GM15510 (cell line): Measurements from ENCODE around the gene RAB40C.

Experiments
- POLR2A ChIP-seq: IDR thresholded peaks from 3 replicates; pipeline ENCODE4 v1.6.1; 2011; ENCODE audit warnings: borderline replicate concordance; ENCODE audit not compliant: insufficient read length; ENCODE audit errors: extremely low read depth

The RAB40C gene

GRCh38 chr16:625977-626765 is 36.3 kb downstream of the RAB40C start:
- no peak for TF ChIP-seq POLR2A

GRCh38 chr16:626787-627453 is 37.1 kb downstream of the RAB40C start:
- TF ChIP-seq POLR2A: no peak

DNA sequence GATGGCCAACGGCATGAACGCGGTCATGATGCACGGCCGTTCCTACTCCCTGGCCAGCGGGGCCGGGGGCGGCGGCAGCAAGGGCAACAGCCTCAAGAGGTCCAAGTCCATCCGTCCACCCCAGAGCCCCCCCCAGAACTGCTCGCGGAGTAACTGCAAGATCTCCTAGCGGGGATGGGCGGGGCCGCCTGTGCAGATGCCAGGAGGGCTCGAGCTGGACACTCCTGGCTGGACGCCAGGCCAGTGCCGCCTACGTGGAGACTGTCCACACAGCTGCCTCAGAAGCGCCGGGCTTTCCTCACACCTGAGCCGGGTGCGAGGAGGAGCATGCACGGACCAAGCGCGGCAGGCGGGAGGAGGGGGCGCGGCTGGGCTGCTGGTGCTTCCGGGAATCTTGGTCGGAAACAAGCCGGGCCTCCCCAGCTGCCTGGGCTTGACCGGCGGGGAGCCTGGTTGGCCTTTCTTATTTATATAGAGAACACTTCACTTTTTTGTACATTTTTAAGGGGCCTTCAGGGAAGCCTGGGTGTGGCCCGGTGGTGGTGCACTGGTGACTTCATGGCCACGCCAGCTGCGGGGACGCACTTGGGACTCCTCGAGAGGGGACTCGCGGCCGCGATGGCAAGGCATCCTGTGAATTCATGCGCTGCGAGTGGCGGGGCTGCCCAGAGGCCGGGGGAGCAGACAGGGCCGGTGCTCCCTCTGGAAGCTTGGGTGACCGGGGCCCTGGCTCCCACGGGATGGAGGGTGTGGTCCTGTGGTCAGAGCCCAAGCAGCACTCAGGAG is 37.8 kb downstream of the RAB40C start:
- TF ChIP-seq POLR2A: no peak

DNA sequence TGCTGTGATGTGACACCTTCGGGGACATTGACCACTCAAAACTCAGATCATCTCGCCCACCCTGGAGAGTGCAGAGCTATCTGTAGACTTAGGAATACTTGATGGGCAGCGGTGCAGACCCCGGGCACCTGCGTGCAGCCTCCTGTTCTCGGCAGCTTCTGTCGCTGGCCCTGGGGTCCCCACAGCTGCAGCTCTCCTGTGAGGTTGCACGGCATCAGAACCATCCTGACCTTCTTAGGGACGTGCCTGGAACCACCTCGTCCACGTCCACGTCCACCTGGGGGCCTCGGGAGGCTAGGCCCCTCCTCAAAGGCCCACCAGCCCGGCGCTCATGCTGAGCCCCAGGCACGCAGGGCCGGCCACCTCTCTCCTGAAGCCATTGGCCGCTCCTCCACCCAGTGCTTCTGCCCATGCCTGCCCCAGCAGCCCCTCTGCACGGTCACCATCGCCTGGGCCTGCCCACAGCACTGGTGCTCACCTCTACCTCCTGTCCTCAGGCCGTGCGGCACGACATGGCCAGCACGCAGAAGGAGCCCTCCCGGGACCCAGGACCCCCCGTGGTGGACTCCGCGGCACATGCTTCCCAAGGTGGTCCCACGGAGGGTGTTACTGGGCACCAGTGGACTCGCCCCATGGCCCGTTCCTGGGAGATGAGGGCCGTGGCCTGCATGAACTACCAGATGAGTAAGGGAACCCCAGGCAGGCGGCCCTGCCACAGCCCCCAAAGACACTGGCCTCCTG is 38.6 kb downstream of the RAB40C start:
- no peak for TF ChIP-seq POLR2A

DNA sequence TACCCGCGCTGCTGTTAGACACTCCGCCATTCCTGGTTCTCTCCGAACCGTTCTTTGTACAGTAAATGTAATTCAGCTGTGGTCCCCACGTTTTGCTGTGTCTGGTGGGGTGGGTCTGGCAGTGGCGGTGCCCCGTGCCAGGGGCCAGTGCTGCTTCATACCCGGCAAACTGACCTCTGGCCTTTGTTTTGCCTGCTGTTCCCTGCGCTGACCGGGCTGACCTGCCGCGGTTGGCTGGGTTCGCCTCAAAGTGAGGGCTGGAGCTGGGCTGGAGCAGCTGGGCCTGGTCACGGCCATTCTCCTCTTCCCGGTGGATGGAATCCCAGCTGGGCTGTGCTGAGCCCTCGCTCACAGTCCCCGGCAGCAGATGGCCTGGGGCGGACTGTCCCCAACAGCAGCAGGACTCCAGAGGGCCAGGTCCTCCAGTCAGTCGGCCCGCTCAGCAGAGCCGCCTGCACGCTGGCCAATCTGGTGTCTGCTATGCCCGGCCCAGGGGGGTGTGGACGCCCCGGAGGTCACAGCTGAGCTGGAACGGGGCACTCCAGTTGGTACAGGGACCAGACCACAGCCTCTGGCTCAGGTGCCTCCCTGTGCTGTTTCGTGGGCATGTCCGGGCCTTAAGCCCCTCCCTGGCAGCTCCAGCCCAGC is 39.4 kb downstream of the RAB40C start:
- TF ChIP-seq POLR2A: no peak

DNA sequence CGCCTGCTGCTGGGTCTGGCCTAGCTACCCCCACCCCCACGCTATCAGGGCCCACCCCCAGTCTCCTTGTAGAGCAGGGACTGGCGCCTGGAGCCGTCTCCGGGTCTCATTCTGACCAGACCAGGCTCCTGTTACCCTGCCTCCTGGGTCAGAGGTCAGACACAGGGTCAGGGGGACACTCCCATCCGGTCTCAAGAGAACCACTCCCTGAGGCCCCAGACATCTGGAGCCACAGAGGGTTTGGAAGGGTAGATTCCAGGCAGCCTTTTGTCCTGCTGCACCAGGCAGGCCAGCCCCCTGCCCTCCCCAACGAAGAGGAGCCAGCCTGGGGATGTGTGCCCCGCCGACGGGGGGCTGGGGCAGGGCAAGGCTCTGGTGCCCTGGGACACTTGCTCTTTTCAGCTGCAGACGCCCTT is 40.0 kb downstream of the RAB40C start:
- no peak for TF ChIP-seq POLR2A

- TF ChIP-seq POLR2A: no peak
Measured at GRCh38 chr16:630249-630814, 40.5 kb downstream of the RAB40C start.

GRCh38 chr16:630815-631405 is 41.0 kb downstream of the RAB40C start, which contains the start of gene WFIKKN1:
Gene WFIKKN1, plus strand, starts transcription at chr16:630985. Its CDS starts 269 bp downstream, at chr16:631254.
- no peak for TF ChIP-seq POLR2A

DNA sequence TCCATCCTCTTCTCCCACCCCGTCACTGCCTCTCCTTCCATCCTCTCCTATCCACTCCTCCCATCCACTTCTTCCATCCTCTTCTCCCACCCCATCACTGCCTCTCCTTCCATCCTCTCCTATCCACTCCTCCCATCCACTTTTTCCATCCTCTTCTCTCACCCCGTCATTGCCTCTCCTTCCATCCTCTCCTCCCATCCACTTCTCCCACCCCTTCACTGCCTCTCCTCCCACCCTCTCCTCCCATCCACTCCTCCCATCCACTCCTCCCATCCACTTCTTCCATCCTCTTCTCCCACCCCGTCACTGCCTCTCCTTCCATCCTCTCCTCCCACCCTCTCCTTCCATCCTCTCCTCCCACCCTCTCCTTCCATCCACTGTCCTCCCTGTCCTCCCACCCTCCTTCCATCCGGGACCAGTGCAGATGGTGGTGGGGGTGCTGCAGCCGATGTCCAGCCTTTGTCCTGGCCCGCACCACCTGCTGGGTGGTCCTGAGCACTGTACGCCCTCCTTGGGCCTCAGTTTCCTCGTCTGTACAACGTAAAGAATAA is 42.0 kb downstream of the RAB40C start:
- no peak for TF ChIP-seq POLR2A

GRCh38 chr16:632486-633335 is 42.8 kb downstream of the RAB40C start:
- TF ChIP-seq POLR2A: no peak

DNA sequence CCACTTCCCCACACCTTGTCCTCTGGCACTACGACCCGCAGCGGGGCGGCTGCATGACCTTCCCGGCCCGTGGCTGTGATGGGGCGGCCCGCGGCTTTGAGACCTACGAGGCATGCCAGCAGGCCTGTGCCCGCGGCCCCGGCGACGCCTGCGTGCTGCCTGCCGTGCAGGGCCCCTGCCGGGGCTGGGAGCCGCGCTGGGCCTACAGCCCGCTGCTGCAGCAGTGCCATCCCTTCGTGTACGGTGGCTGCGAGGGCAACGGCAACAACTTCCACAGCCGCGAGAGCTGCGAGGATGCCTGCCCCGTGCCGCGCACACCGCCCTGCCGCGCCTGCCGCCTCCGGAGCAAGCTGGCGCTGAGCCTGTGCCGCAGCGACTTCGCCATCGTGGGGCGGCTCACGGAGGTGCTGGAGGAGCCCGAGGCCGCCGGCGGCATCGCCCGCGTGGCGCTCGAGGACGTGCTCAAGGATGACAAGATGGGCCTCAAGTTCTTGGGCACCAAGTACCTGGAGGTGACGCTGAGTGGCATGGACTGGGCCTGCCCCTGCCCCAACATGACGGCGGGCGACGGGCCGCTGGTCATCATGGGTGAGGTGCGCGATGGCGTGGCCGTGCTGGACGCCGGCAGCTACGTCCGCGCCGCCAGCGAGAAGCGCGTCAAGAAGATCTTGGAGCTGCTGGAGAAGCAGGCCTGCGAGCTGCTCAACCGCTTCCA is 43.6 kb downstream of the RAB40C start:
- TF ChIP-seq POLR2A: no peak
